Measurements from ENCODE around the gene VPS72. TPM values are rescaled to one million over a fixed set of nuclear protein-coding genes. Genes with fewer than 3 reads are reported as not detected.

VPS72 gene
- 77.5 and 91.6 TPM in 2 replicates for total RNA-seq
- long read RNA-seq, transcript VPS72-202 (6 exons, 1,527 nt): major isoform, 37 of 45 reads
- long read RNA-seq, partial matches to known transcripts: 1 of 45 reads
- long read RNA-seq, other reads (novel, unspliced or antisense): 6 of 45 reads

GRCh38 chr1:151189637-151190445 lies at the start of gene VPS72:
Gene VPS72 (minus strand): TSS chr1:151190197. CDS start chr1:151190121, 76 bp downstream.
- H3K27ac Mint-ChIP-seq (ENCODE audit: unreplicated experiment): peak within 1 kb of the TSS; percentile 98
- peaks cover 19% of the 10 kb centered on the region for H3K4me1 Mint-ChIP-seq (ENCODE audit: unreplicated experiment)
- H3K9me3 Mint-ChIP-seq (ENCODE audit: unreplicated experiment): no peaks in the 10 kb centered on the region
- DNase-seq (ENCODE audit: extremely low spot score, unreplicated experiment): peak; percentile 93
- peak within 1 kb of the TSS; percentile 96 for H3K4me3 Mint-ChIP-seq (ENCODE audit: unreplicated experiment)
- no peaks in the 10 kb centered on the region for H3K27me3 Mint-ChIP-seq (ENCODE audit: unreplicated experiment)
- peaks cover 9% of the 10 kb centered on the region for H3K36me3 Mint-ChIP-seq (ENCODE audit: unreplicated experiment)
- TF ChIP-seq CTCF (IDR thresholded peaks at IDR 0.05): no peak

- no peaks in the 10 kb centered on the region for H3K27me3 Mint-ChIP-seq (ENCODE audit: unreplicated experiment)
- TF ChIP-seq CTCF (IDR thresholded peaks at IDR 0.05): no peak
- H3K27ac Mint-ChIP-seq (ENCODE audit: unreplicated experiment): peak overlapping the region; percentile 54
- H3K4me3 Mint-ChIP-seq (ENCODE audit: unreplicated experiment): no peak overlapping the region
- H3K36me3 Mint-ChIP-seq (ENCODE audit: unreplicated experiment): peaks cover 71% of the 10 kb centered on the region
- DNase-seq (ENCODE audit: extremely low spot score, unreplicated experiment): no peak
- H3K9me3 Mint-ChIP-seq (ENCODE audit: unreplicated experiment): no peaks in the 10 kb centered on the region
- peaks cover 11% of the 10 kb centered on the region for H3K4me1 Mint-ChIP-seq (ENCODE audit: unreplicated experiment)
These were observed 48.4 kb upstream of the VPS72 start for GRCh38 chr1:151238467-151238739.

GRCh38 chr1:151237678-151238466 lies 47.9 kb upstream of the VPS72 start:
- Mint-ChIP-seq H3K4me3 (ENCODE audit: unreplicated experiment) (no peak overlapping the region), H3K36me3 (ENCODE audit: unreplicated experiment) (peaks cover 68% of the 10 kb centered on the region), H3K27ac (ENCODE audit: unreplicated experiment) (peak overlapping the region; percentile 54), H3K4me1 (ENCODE audit: unreplicated experiment) (peaks cover 11% of the 10 kb centered on the region), H3K27me3 (ENCODE audit: unreplicated experiment) (no peaks in the 10 kb centered on the region), H3K9me3 (ENCODE audit: unreplicated experiment) (no peaks in the 10 kb centered on the region)
- no peak for TF ChIP-seq CTCF (IDR thresholded peaks at IDR 0.05)
- no peak for DNase-seq (ENCODE audit: extremely low spot score, unreplicated experiment)

GRCh38 chr1:151235235-151235634 lies 45.2 kb upstream of the VPS72 start:
- Mint-ChIP-seq H3K9me3 (ENCODE audit: unreplicated experiment) (no peaks in the 10 kb centered on the region), H3K27ac (ENCODE audit: unreplicated experiment) (no peak overlapping the region), H3K27me3 (ENCODE audit: unreplicated experiment) (no peaks in the 10 kb centered on the region), H3K4me1 (ENCODE audit: unreplicated experiment) (peaks cover 11% of the 10 kb centered on the region), H3K36me3 (ENCODE audit: unreplicated experiment) (peaks cover 71% of the 10 kb centered on the region), H3K4me3 (ENCODE audit: unreplicated experiment) (no peak overlapping the region)
- DNase-seq (ENCODE audit: extremely low spot score, unreplicated experiment): no peak
- no peak for TF ChIP-seq CTCF (IDR thresholded peaks at IDR 0.05)

- no peak overlapping the region for H3K27ac Mint-ChIP-seq (ENCODE audit: unreplicated experiment)
- no peaks in the 10 kb centered on the region for H3K9me3 Mint-ChIP-seq (ENCODE audit: unreplicated experiment)
- peaks cover 18% of the 10 kb centered on the region for H3K36me3 Mint-ChIP-seq (ENCODE audit: unreplicated experiment)
- peaks cover 3% of the 10 kb centered on the region for H3K4me1 Mint-ChIP-seq (ENCODE audit: unreplicated experiment)
- TF ChIP-seq CTCF (IDR thresholded peaks at IDR 0.05): no peak
- no peak for DNase-seq (ENCODE audit: extremely low spot score, unreplicated experiment)
- no peaks in the 10 kb centered on the region for H3K27me3 Mint-ChIP-seq (ENCODE audit: unreplicated experiment)
- no peak overlapping the region for H3K4me3 Mint-ChIP-seq (ENCODE audit: unreplicated experiment)
These were observed 32.1 kb upstream of the VPS72 start for GRCh38 chr1:151222130-151222529.
